Measurements from ENCODE around the gene PIEZO2. TPM values are rescaled to one million over a fixed set of nuclear protein-coding genes. Genes with fewer than 3 reads are reported as not detected.

The PIEZO2 gene
- total RNA-seq, 1 experiment from 2014 or later: 0.57 TPM

- H3K27me3 ChIP-seq (ENCODE audit: control insufficient read depth, insufficient read depth, low read length): 0 out of 2 replicates have a peak, but pooled peaks cover 2% of the 10 kb centered on the region
- CTCF ChIA-PET: no interaction called here
Measured at GRCh38 chr18:10685484-10685883, 463.9 kb downstream of the PIEZO2 start.

DNA sequence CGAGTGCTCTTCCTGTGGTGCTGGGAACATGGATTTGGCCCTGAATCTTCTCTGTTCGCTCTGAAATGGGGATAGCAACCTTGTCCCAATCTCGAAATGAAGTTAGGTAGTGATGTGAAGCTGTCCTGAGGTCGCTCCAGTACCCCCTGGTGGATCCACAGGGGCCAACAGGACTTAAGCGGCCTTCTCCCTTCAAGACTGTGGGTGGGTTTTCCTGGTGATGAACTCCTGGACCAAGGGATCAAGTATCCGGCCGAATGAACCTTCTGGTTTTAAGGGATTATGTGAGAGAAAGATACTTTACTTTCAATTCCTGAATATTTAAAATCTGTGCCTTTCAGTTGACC lies 467.0 kb downstream of the PIEZO2 start:
- H3K27me3 ChIP-seq (ENCODE audit: control insufficient read depth, insufficient read depth, low read length): peaks cover 2% of the 10 kb centered on the region; the same call in 1 of the 2 replicates
- intact Hi-C loops (cut with micrococcal nuclease; ENCODE audit: unreplicated experiment): no loop called here
- ChIA-PET POLR2A (no interaction called here), CTCF (no interaction called here)
- in situ Hi-C loops (cut with HindIII; ENCODE audit: low pct_unique_long_range_greater_than_20kb, low sequenced_read_pairs): no loop called here
- BruUV-seq (replicated peaks): no TSS peak
- H3K4me1 ChIP-seq (ENCODE audit: control insufficient read depth, insufficient read depth, low read length): no peaks in the 10 kb centered on the region
- DNase-seq (ENCODE audit: low read depth, low spot score) (no peak), ATAC-seq (no peak)
- no peaks in the 10 kb centered on the region for H3K9me3 ChIP-seq (ENCODE audit: control insufficient read depth, insufficient read depth, low read depth, low read length)
- no peaks in the 10 kb centered on the region for H3K36me3 ChIP-seq (ENCODE audit: control insufficient read depth, insufficient read depth, low read length)
- no peak for TF ChIP-seq TCF7L2 (IDR thresholded peaks at IDR 0.05; ENCODE audit: low read depth, low read length)
- TF ChIP-seq, protein P1, sequence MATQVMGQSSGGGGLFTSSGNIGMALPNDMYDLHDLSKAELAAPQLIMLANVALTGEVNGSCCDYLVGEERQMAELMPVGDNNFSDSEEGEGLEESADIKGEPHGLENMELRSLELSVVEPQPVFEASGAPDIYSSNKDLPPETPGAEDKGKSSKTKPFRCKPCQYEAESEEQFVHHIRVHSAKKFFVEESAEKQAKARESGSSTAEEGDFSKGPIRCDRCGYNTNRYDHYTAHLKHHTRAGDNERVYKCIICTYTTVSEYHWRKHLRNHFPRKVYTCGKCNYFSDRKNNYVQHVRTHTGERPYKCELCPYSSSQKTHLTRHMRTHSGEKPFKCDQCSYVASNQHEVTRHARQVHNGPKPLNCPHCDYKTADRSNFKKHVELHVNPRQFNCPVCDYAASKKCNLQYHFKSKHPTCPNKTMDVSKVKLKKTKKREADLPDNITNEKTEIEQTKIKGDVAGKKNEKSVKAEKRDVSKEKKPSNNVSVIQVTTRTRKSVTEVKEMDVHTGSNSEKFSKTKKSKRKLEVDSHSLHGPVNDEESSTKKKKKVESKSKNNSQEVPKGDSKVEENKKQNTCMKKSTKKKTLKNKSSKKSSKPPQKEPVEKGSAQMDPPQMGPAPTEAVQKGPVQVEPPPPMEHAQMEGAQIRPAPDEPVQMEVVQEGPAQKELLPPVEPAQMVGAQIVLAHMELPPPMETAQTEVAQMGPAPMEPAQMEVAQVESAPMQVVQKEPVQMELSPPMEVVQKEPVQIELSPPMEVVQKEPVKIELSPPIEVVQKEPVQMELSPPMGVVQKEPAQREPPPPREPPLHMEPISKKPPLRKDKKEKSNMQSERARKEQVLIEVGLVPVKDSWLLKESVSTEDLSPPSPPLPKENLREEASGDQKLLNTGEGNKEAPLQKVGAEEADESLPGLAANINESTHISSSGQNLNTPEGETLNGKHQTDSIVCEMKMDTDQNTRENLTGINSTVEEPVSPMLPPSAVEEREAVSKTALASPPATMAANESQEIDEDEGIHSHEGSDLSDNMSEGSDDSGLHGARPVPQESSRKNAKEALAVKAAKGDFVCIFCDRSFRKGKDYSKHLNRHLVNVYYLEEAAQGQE (IDR thresholded peaks at IDR 0.05; ENCODE audit: insufficient read depth in 1 of 2, low read depth in 2 of 2, low read length in 1 of 2): no peak
- no peak for TF ChIP-seq SIN3A (IDR thresholded peaks at IDR 0.05; ENCODE audit: borderline replicate concordance, insufficient read depth, low read depth, low read length)
- TF ChIP-seq, protein P2, sequence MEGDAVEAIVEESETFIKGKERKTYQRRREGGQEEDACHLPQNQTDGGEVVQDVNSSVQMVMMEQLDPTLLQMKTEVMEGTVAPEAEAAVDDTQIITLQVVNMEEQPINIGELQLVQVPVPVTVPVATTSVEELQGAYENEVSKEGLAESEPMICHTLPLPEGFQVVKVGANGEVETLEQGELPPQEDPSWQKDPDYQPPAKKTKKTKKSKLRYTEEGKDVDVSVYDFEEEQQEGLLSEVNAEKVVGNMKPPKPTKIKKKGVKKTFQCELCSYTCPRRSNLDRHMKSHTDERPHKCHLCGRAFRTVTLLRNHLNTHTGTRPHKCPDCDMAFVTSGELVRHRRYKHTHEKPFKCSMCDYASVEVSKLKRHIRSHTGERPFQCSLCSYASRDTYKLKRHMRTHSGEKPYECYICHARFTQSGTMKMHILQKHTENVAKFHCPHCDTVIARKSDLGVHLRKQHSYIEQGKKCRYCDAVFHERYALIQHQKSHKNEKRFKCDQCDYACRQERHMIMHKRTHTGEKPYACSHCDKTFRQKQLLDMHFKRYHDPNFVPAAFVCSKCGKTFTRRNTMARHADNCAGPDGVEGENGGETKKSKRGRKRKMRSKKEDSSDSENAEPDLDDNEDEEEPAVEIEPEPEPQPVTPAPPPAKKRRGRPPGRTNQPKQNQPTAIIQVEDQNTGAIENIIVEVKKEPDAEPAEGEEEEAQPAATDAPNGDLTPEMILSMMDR (IDR thresholded peaks at IDR 0.05): no peak
- no peak for TF ChIP-seq POLR2AphosphoS5 (IDR thresholded peaks at IDR 0.05; ENCODE audit: low read depth, low read length)
- H3K4me3 ChIP-seq (ENCODE audit: low read depth in 2 of 2, low read length in 2 of 2): no peak overlapping the region
- H3K27ac ChIP-seq (ENCODE audit: low read length): no peak overlapping the region

More at GRCh38 chr18:10685484-10685883, 463.9 kb downstream of the PIEZO2 start:
- Histone ChIP-seq H3K4me1 (ENCODE audit: control insufficient read depth, insufficient read depth, low read length) (no peaks in the 10 kb centered on the region), H3K27ac (ENCODE audit: low read length) (no peak overlapping the region), H3K36me3 (ENCODE audit: control insufficient read depth, insufficient read depth, low read length) (no peaks in the 10 kb centered on the region), H3K4me3 (ENCODE audit: low read depth in 2 of 2, low read length in 2 of 2) (no peak overlapping the region), H3K9me3 (ENCODE audit: control insufficient read depth, insufficient read depth, low read depth, low read length) (no peaks in the 10 kb centered on the region)
- in situ Hi-C loops (cut with HindIII; ENCODE audit: low pct_unique_long_range_greater_than_20kb, low sequenced_read_pairs) (no loop called here), intact Hi-C loops (cut with micrococcal nuclease; ENCODE audit: unreplicated experiment) (no loop called here)
- ATAC-seq: no peak
- DNase-seq (ENCODE audit: low read depth, low spot score): no peak
- no TSS peak for BruUV-seq (replicated peaks)
- TF ChIP-seq, protein P2 (IDR thresholded peaks at IDR 0.05): no peak
- TF ChIP-seq SIN3A (IDR thresholded peaks at IDR 0.05; ENCODE audit: borderline replicate concordance, insufficient read depth, low read depth, low read length): no peak
- no peak for TF ChIP-seq POLR2AphosphoS5 (IDR thresholded peaks at IDR 0.05; ENCODE audit: low read depth, low read length)
- TF ChIP-seq TCF7L2 (IDR thresholded peaks at IDR 0.05; ENCODE audit: low read depth, low read length): no peak
- TF ChIP-seq, protein P1 (IDR thresholded peaks at IDR 0.05; ENCODE audit: insufficient read depth in 1 of 2, low read depth in 2 of 2, low read length in 1 of 2): no peak
- POLR2A ChIA-PET: no interaction called here

All from Panc1 (cell line).